H9 (cell line): Measurements from ENCODE around the gene TTC7B. TPM values are rescaled to one million over a fixed set of nuclear protein-coding genes. Genes with fewer than 3 reads are reported as not detected.
A peak's percentile ranks its signal among the peaks of the same experiment; 100 is the strongest.

Experiments
- DNase-seq: peaks from one replicate; pipeline ENCODE4 v3.0.0-alpha.2; 2017
- H2AFZ ChIP-seq: one replicate; pipeline ENCODE4 v1.6.1; 2013; ENCODE audit warnings: mild to moderate bottlenecking, low read length, control low read depth, moderate library complexity
- H2AK5ac ChIP-seq: 2 replicates; pipeline ENCODE4 v1.6.1; 2013; ENCODE audit warnings: low read length, control low read depth, mixed read lengths; ENCODE audit not compliant: insufficient read length
- H2BK120ac ChIP-seq: one replicate; pipeline ENCODE4 v1.6.1; 2013; ENCODE audit warnings: low read depth, mild to moderate bottlenecking, low read length, control low read depth, inconsistent platforms; ENCODE audit not compliant: poor library complexity, severe bottlenecking
- H2BK12ac ChIP-seq: 2 replicates; pipeline ENCODE4 v1.6.1; 2013; ENCODE audit warnings: low read length, control low read depth, mixed read lengths, low read depth; ENCODE audit not compliant: insufficient read length
- H2BK15ac ChIP-seq: 2 replicates; pipeline ENCODE4 v1.6.1; 2013; ENCODE audit warnings: low read depth, low read length, control low read depth
- H2BK20ac ChIP-seq: one replicate; pipeline ENCODE4 v1.6.1; 2013; ENCODE audit warnings: low read depth, mild to moderate bottlenecking, low read length, control low read depth, inconsistent platforms; ENCODE audit not compliant: poor library complexity, severe bottlenecking
- H2BK5ac ChIP-seq: 2 replicates; pipeline ENCODE4 v1.6.1; 2013; ENCODE audit warnings: low read length, control low read depth, mixed read lengths; ENCODE audit not compliant: insufficient read length
- H3K14ac ChIP-seq: 2 replicates; pipeline ENCODE4 v1.6.1; 2013; ENCODE audit warnings: low read length, control low read depth; ENCODE audit not compliant: insufficient read depth
- H3K18ac ChIP-seq: 2 replicates; pipeline ENCODE4 v1.6.1; 2013; ENCODE audit warnings: low read depth, mild to moderate bottlenecking, mixed read lengths, low read length, control low read depth; ENCODE audit not compliant: insufficient read length
- H3K23ac ChIP-seq: 2 replicates; pipeline ENCODE4 v1.6.1; 2013; ENCODE audit warnings: low read length, control low read depth, mixed read lengths, low read depth; ENCODE audit not compliant: insufficient read length
- H3K23me2 ChIP-seq: 2 replicates; pipeline ENCODE4 v1.6.1; 2013; ENCODE audit warnings: low read depth, mild to moderate bottlenecking, mixed read lengths, low read length, control low read depth; ENCODE audit not compliant: insufficient read length, poor library complexity, severe bottlenecking
- H3K27ac ChIP-seq: 2 replicates; pipeline ENCODE4 v1.5.1; 2013; ENCODE audit warnings: low read length, control low read depth, mixed read lengths, low read depth; ENCODE audit not compliant: insufficient read length
- H3K27me3 ChIP-seq: 2 replicates; pipeline ENCODE4 v1.6.1; 2013; ENCODE audit warnings: low read length, control low read depth, inconsistent platforms; ENCODE audit not compliant: insufficient read depth
- H3K4ac ChIP-seq: 2 replicates; pipeline ENCODE4 v1.6.1; 2013; ENCODE audit warnings: low read depth, mild to moderate bottlenecking, control low read depth, inconsistent platforms, low read length, moderate library complexity
- H3K4me1 ChIP-seq: 2 replicates; pipeline ENCODE4 v1.6.1; 2013; ENCODE audit warnings: low read length, control low read depth, inconsistent platforms; ENCODE audit not compliant: insufficient read depth
- H3K4me2 ChIP-seq: 2 replicates; pipeline ENCODE4 v1.6.1; 2013; ENCODE audit warnings: low read length, control low read depth, mixed read lengths; ENCODE audit not compliant: insufficient read length, insufficient read depth
- H3K56ac ChIP-seq: 2 replicates; pipeline ENCODE4 v1.6.1; 2013; ENCODE audit warnings: low read depth, mild to moderate bottlenecking, mixed read lengths, low read length, control low read depth; ENCODE audit not compliant: insufficient read length
- H3K79me1 ChIP-seq: 2 replicates; pipeline ENCODE4 v1.6.1; 2013; ENCODE audit warnings: low read depth, mild to moderate bottlenecking, moderate library complexity, low read length, control low read depth, inconsistent platforms; ENCODE audit not compliant: insufficient read depth, poor library complexity, severe bottlenecking
- H3K79me2 ChIP-seq: 2 replicates; pipeline ENCODE4 v1.6.1; 2013; ENCODE audit warnings: low read length, control low read depth, inconsistent platforms; ENCODE audit not compliant: insufficient read depth
- H3K9ac ChIP-seq: 2 replicates; pipeline ENCODE4 v1.6.1; 2013; ENCODE audit warnings: low read length, control low read depth, mixed read lengths; ENCODE audit not compliant: insufficient read length; ENCODE audit errors: extremely low read depth
- H3K9me3 ChIP-seq: one replicate; pipeline ENCODE4 v1.6.1; 2013; ENCODE audit warnings: low read depth, low read length, inconsistent platforms; ENCODE audit not compliant: control insufficient read depth
- H3T11ph ChIP-seq: one replicate; pipeline ENCODE4 v1.6.1; 2013; ENCODE audit warnings: mild to moderate bottlenecking, low read length, control low read depth, inconsistent platforms
- H4K20me1 ChIP-seq: one replicate; pipeline ENCODE4 v1.6.1; 2013; ENCODE audit not compliant: control insufficient read depth, insufficient read length, insufficient read depth
- H4K5ac ChIP-seq: 2 replicates; pipeline ENCODE4 v1.6.1; 2013; ENCODE audit warnings: low read depth, mild to moderate bottlenecking, mixed read lengths, low read length, control low read depth; ENCODE audit not compliant: insufficient read length
- H4K8ac ChIP-seq: replicated peaks from 2 replicates; pipeline ENCODE4 v1.6.1; 2013; ENCODE audit warnings: low read length, control low read depth, mixed read lengths, low read depth; ENCODE audit not compliant: insufficient read length
- H4K91ac ChIP-seq: 2 replicates; pipeline ENCODE4 v1.6.1; 2013; ENCODE audit warnings: low read depth, mild to moderate bottlenecking, moderate library complexity, mixed read lengths, low read length, control low read depth; ENCODE audit not compliant: insufficient read length
- H3K27ac Mint-ChIP-seq, 3 experiments: 2 replicates in 2 of 3; 3 replicates in 1 of 3; pipeline ENCODE4 v1.8.0; 2020 to 2021; ENCODE audit warnings: mixed read lengths in 3 of 3, mild to moderate bottlenecking in 1 of 3, moderate library complexity in 1 of 3
- H3K27me3 Mint-ChIP-seq: 2 replicates; pipeline ENCODE4 v1.8.0; 2021; ENCODE audit warnings: low read depth, mild to moderate bottlenecking, moderate library complexity, mixed read lengths
- H3K36me3 Mint-ChIP-seq, 3 experiments: 2 replicates in 2 of 3; 3 replicates in 1 of 3; pipeline ENCODE4 v1.8.0; 2020 to 2021; ENCODE audit warnings: low read depth in 3 of 3, mixed read lengths in 3 of 3; ENCODE audit not compliant: insufficient read depth in 1 of 3
- H3K4me1 Mint-ChIP-seq, 2 experiments: 2 replicates each; pipeline ENCODE4 v1.8.0; 2020; ENCODE audit warnings: mixed read lengths in 2 of 2
- H3K4me3 Mint-ChIP-seq, 2 experiments: 2 replicates in 1 of 2; 3 replicates in 1 of 2; pipeline ENCODE4 v1.8.0; 2020 to 2021; ENCODE audit warnings: mild to moderate bottlenecking in 2 of 2, mixed read lengths in 2 of 2, moderate library complexity in 1 of 2
- H3K9me3 Mint-ChIP-seq, 2 experiments: 2 replicates in 1 of 2; 3 replicates in 1 of 2; pipeline ENCODE4 v1.8.0; 2020; ENCODE audit warnings: mild to moderate bottlenecking in 2 of 2, mixed read lengths in 2 of 2, moderate library complexity in 1 of 2
- CTCF ChIP-seq: fragments of 200-600 bp; sonication (generic); conservative IDR thresholded peaks from 3 replicates; pipeline ENCODE4 v1.8.0; 2021; ENCODE audit warnings: antibody characterized with exemption, mild to moderate bottlenecking
- WGBS: extraction: QIAGEN DNeasy Blood & Tissue Kit; methylation state at CpG from one replicate; pipeline ENCODE4 v1.1.7; 2013; ENCODE audit warnings: missing lambda C conversion rate, low lambda C conversion rate, mixed read lengths; ENCODE audit not compliant: insufficient read length; ENCODE audit errors: extremely low coverage; 5-methylcytosine and 5-hydroxymethylcytosine counted together
- total RNA-seq: library from RNA; stranded (reverse); gene quantifications from 2 replicates; pipeline ENCODE4 v1.2.1, GENCODE V29; 2021

The TTC7B gene
- total RNA-seq, 1 experiment from 2014 or later: 33.7 TPM

GRCh38 chr14:90848944-90849731 is 32.9 kb upstream of the TTC7B start:
- no peaks in the 10 kb centered on the region; a peak in 1 of 5 replicates for H3K9me3 Mint-ChIP-seq
- DNase-seq: no peak
- no peak overlapping the region for H2BK120ac ChIP-seq

More at GRCh38 chr14:90848944-90849731, 32.9 kb upstream of the TTC7B start:
- Mint-ChIP-seq H3K4me1 (peaks cover 8 to 10% of the 10 kb centered on the region in 2 experiments), H3K27me3 (no peaks in the 10 kb centered on the region), H3K36me3 (no peaks in the 10 kb centered on the region; a peak in 1 of 7 replicates), H3K27ac (peak overlapping the region in 2 of 3 experiments; percentile 40 to 42; a peak in 3 of 7 replicates), H3K4me3 (no peak overlapping the region)
- Histone ChIP-seq H3K4me2 (no peak overlapping the region), H2BK20ac (no peak overlapping the region), H3K9me3 (no peaks in the 10 kb centered on the region), H2AK5ac (no peak overlapping the region), H3K27ac (no peak overlapping the region), H3K4me1 (no peaks in the 10 kb centered on the region; the same call in 1 of the 2 replicates), H2BK12ac (no peak overlapping the region), H4K5ac (peak overlapping the region; percentile 63), H3K23me2 (no peaks in the 10 kb centered on the region), H3K56ac (no peak overlapping the region), H3K4ac (no peak overlapping the region), H3K79me2 (no peaks in the 10 kb centered on the region), H2AFZ (no peak overlapping the region), H3K79me1 (no peaks in the 10 kb centered on the region), H4K91ac (no peak overlapping the region), H3K9ac (no peak overlapping the region), H2BK5ac (no peak overlapping the region), H4K8ac (no peak overlapping the region), H3K14ac (no peak overlapping the region), H3K18ac (no peak overlapping the region), H3K27me3 (no peaks in the 10 kb centered on the region; the same call in 1 of the 2 replicates), H3T11ph (no peak overlapping the region), H2BK15ac (no peak overlapping the region), H3K23ac (no peak overlapping the region), H4K20me1 (no peaks in the 10 kb centered on the region)
- TF ChIP-seq CTCF: no peak
- WGBS: no CpG with 5 or more reads among the region's 17 CpGs
